ENCODE data around the gene FGB. TPM values are rescaled to one million over a fixed set of nuclear protein-coding genes. Genes with fewer than 3 reads are reported as not detected.

FGB gene
- total and polyA plus RNA-seq, 12 donors = 0.11 to 8.8 (median 1.4) TPM; not detected in 5

GRCh38 chr4:154616731-154617130 lies 53.9 kb downstream of the FGB start:
- intact Hi-C loops (cut with DNase I) = no loop called here
- no peak overlapping the region for H3K4me3 ChIP-seq
- H3K4me1 ChIP-seq (replicated peaks in 1 of 2) = no peaks in the 10 kb centered on the region
- no peaks in the 10 kb centered on the region for H3K27me3 ChIP-seq
- H3K36me3 ChIP-seq (replicated peaks in 1 of 2) = no peaks in the 10 kb centered on the region
- H3K9me3 ChIP-seq (replicated peaks in 1 of 3) = no peaks in the 10 kb centered on the region
- no peak for DNase-seq
- 55 to 60% (median 56%) methylated on average over 2 of the region's 2 CpGs for WGBS, 4 donors
- no peak for TF ChIP-seq CTCF (IDR thresholded peaks at IDR 0.05)
- no peak for TF ChIP-seq POLR2A (IDR thresholded peaks at IDR 0.05)
- no peak overlapping the region for H3K27ac ChIP-seq

- 64 to 71% (median 68%) methylated on average over 5 of the region's 5 CpGs for WGBS, 4 donors
- intact Hi-C loops (cut with DNase I) = no loop called here
- H3K4me3 ChIP-seq = no peak overlapping the region
- H3K4me1 ChIP-seq (replicated peaks in 1 of 2) = no peaks in the 10 kb centered on the region
- H3K9me3 ChIP-seq (replicated peaks in 1 of 3) = no peaks in the 10 kb centered on the region
- no peak for DNase-seq
- H3K27ac ChIP-seq = no peak overlapping the region
- H3K36me3 ChIP-seq (replicated peaks in 1 of 2) = no peaks in the 10 kb centered on the region
- H3K27me3 ChIP-seq = no peaks in the 10 kb centered on the region
- TF ChIP-seq CTCF (IDR thresholded peaks at IDR 0.05) (no peak), POLR2A (IDR thresholded peaks at IDR 0.05) (no peak)
Measured at GRCh38 chr4:154617820-154618317, 55.1 kb downstream of the FGB start.

DNA sequence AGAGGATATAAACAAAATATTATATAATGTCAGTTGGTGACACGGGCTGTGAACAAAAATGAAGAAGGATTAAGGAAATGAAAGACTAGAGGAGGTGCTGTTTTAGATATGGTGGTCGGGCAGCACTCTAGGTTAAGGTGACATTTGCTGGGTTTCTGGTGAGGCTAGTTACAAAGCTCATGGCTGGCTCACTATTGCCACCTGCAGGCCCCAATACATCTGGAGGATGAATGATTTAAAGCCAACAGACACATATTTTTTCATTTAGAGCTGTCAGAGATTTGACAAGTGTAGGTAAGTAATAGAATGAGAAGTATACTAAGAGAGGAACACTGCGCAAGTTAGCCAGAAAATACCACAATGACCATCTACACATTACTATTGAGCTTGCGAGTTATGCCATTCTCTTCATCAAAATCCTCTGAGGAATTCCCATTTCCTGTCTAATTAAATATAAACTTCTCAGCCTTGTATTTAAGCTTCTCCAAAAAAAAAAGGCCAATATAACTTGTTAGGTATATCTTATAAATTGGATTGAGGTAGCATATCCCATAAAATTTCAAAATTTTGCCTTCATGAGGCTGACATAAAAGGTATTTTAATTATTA lies 56.0 kb downstream of the FGB start:
- no peak overlapping the region for H3K4me3 ChIP-seq
- TF ChIP-seq CTCF (IDR thresholded peaks at IDR 0.05) (peak in 5 of 6 experiments; percentile 37 to 60 (median 45)), POLR2A (IDR thresholded peaks at IDR 0.05) (no peak)
- H3K4me1 ChIP-seq (replicated peaks in 1 of 2) = no peaks in the 10 kb centered on the region
- no peak overlapping the region for H3K27ac ChIP-seq
- intact Hi-C loops (cut with DNase I) = no loop called here
- no peaks in the 10 kb centered on the region for H3K36me3 ChIP-seq (replicated peaks in 1 of 2)
- DNase-seq = peak in 6 of 7 donors; percentile 28 to 69 (median 39)
- no peaks in the 10 kb centered on the region for H3K27me3 ChIP-seq
- no peaks in the 10 kb centered on the region for H3K9me3 ChIP-seq (replicated peaks in 1 of 3)
- WGBS, 4 donors = 36 to 51% (median 44%) methylated on average over 4 of the region's 4 CpGs

DNA sequence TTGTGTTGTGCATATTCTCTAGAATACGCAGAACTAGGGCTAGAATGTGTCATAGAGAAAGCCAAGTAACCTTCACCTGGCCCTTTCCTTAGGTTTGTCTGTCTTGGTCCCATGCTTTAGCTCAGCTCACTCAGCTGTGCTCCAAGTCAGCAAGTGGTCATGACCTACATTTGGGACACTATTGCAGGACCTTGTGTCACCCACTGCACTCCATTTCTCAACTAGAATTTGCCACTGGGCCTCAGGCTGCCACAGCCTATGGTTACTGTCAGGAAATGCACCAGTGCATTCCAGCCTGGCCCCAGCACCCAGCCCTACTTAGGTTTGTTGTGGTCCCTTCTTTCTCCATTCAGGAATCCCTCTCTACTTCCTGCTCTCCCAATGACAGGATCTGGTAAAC lies 57.3 kb downstream of the FGB start:
- no peaks in the 10 kb centered on the region for H3K36me3 ChIP-seq (replicated peaks in 1 of 2)
- no peak for DNase-seq

More for the DNA sequence above, 57.3 kb downstream of the FGB start:
- whole genome bisulfite sequencing, 4 donors = 0 to 94% (median 37%) methylated on average over 1 of the region's 1 CpG
- intact Hi-C loops (cut with DNase I) = loop anchor here (5.0 kb wide), 2 partner anchors 63 to 68 kb away; partner anchors contain the start of gene PLRG1 (in 1 of the 2)
- no peak overlapping the region for H3K27ac ChIP-seq
- no peaks in the 10 kb centered on the region for H3K27me3 ChIP-seq
- TF ChIP-seq POLR2A (IDR thresholded peaks at IDR 0.05) (no peak), CTCF (IDR thresholded peaks at IDR 0.05) (no peak)
- no peak overlapping the region for H3K4me3 ChIP-seq
- H3K4me1 ChIP-seq (replicated peaks in 1 of 2) = no peaks in the 10 kb centered on the region
- H3K9me3 ChIP-seq (replicated peaks in 1 of 3) = no peaks in the 10 kb centered on the region

Small RNAs within 50 kb of the gene (small RNA-seq; reads per million reads assigned to genes)
- gene RNU6-1285P = 0 reads per million in 2 donors

Other genes starting within 250 kb of the FGB start
- gene DCHS2, start 71.2 kb upstream of the FGB start, total RNA-seq = 1 to 10 TPM in 3 of 9 donors, under 1 TPM in 5, not detected in 1; 0.06 to 3.3 (median 0.50) TPM
- 1 to 10 TPM in 2 of 3 donors, under 1 TPM in 1; 0.27 to 1.2 (median 1.0) TPM for gene DCHS2, start 71.2 kb upstream of the FGB start, polyA plus RNA-seq
- 10 to 100 TPM; 37.2 to 71.4 (median 56.2) TPM for gene PLRG1, start 12.6 kb upstream of the FGB start, total RNA-seq
- gene PLRG1, start 12.6 kb upstream of the FGB start, polyA plus RNA-seq = 10 to 100 TPM; 44.7 to 69.1 (median 45.2) TPM
- gene FGA, start 27.7 kb downstream of the FGB start, total RNA-seq = 1 to 10 TPM in 2 of 9 donors, under 1 TPM in 4, not detected in 3; 0.14 to 4.9 (median 0.75) TPM
- gene FGA, start 27.7 kb downstream of the FGB start, polyA plus RNA-seq = 1 to 10 TPM in 1 of 3 donors, under 1 TPM in 2; 0.03 to 4.6 (median 0.72) TPM
- 10 to 100 TPM in 6 of 9 donors, 1 to 10 TPM in 2, not detected in 1; 5.7 to 71.2 (median 16.6) TPM for gene FGG, start 49.6 kb downstream of the FGB start, total RNA-seq
- gene FGG, start 49.6 kb downstream of the FGB start, polyA plus RNA-seq = 10 to 100 TPM in 1 of 3 donors, 1 to 10 TPM in 2; 1.7 to 11.2 (median 3.1) TPM
- gene LRAT, start 181.0 kb downstream of the FGB start, total RNA-seq = under 1 TPM in 7 of 9 donors, not detected in 2; 0.09 to 0.18 (median 0.14) TPM
- gene LRAT, start 181.0 kb downstream of the FGB start, polyA plus RNA-seq = under 1 TPM in 2 of 3 donors, not detected in 1; 0.03 to 0.08 TPM
- gene RBM46, start 218.3 kb downstream of the FGB start, total RNA-seq = under 1 TPM in 1 of 9 donors, not detected in 8; 0.08 TPM
- gene RBM46, start 218.3 kb downstream of the FGB start, polyA plus RNA-seq = under 1 TPM in 1 of 3 donors, not detected in 2; 0.05 TPM